Aorta (tissue), 5 donors: ENCODE results near the gene USP3. TPM values are rescaled to one million over a fixed set of nuclear protein-coding genes. Genes with fewer than 3 reads are reported as not detected.

ENCODE experiments used
- ATAC-seq: fragments of 200-7000 bp; cut with Tn5 transposase; one replicate; pipeline ENCODE4 v1.9.1; 2022; ENCODE audit warnings: moderate library complexity; ENCODE audit not compliant: low FRiP score
- DNase-seq, 2 donors: peaks; one replicate each; pipeline ENCODE4 v3.0.0-alpha.2; 2020
- H3K27ac ChIP-seq, 2 donors: one replicate each; pipeline ENCODE4 v1.5.1; 2013; ENCODE audit warnings: low read length in 2 of 2, mild to moderate bottlenecking in 2 of 2, moderate library complexity in 2 of 2, control low read depth in 1 of 2, inconsistent platforms in 1 of 2, low read depth in 1 of 2
- H3K27me3 ChIP-seq, 2 donors: one replicate each; pipeline ENCODE4 v1.6.1; 2013; ENCODE audit warnings: control low read depth in 1 of 2, low read length in 1 of 2, mild to moderate bottlenecking in 1 of 2, moderate library complexity in 1 of 2; ENCODE audit not compliant: insufficient read depth in 2 of 2, control insufficient read depth in 1 of 2
- H3K36me3 ChIP-seq, 2 donors: one replicate each; pipeline ENCODE4 v1.6.1; 2013; ENCODE audit warnings: control low read depth in 1 of 2, low read length in 1 of 2, mild to moderate bottlenecking in 1 of 2; ENCODE audit not compliant: insufficient read depth in 2 of 2, control insufficient read depth in 1 of 2
- H3K4me1 ChIP-seq, 2 donors: one replicate each; pipeline ENCODE4 v1.6.1; 2013; ENCODE audit warnings: low read length in 2 of 2, control low read depth in 1 of 2, mild to moderate bottlenecking in 1 of 2, moderate library complexity in 1 of 2; ENCODE audit not compliant: insufficient read depth in 2 of 2, control insufficient read depth in 1 of 2
- H3K4me3 ChIP-seq, 2 donors: one replicate each; pipeline ENCODE4 v1.5.1; 2013; ENCODE audit warnings: low read length in 2 of 2, control low read depth in 1 of 2, mild to moderate bottlenecking in 1 of 2
- H3K9me3 ChIP-seq: one replicate; pipeline ENCODE4 v1.6.1; 2013; ENCODE audit warnings: mild to moderate bottlenecking, low read length; ENCODE audit not compliant: control insufficient read depth
- WGBS, 2 donors: extraction: QIAGEN DNeasy Blood & Tissue Kit; methylation state at CpG; one replicate each; pipeline ENCODE4 v1.1.7; 2013; 5-methylcytosine and 5-hydroxymethylcytosine counted together
- intact Hi-C, 2 donors: fragments of 100-400 bp; cut with DNase I; formaldehyde crosslinking; loops; one replicate each; pipeline versions ENCODE4 v1.14.2 to v1.15.0; 2022
- polyA plus RNA-seq, 2 donors: library from polyadenylated mRNA; stranded (reverse); fragments of 200-250 nt; gene quantifications; one replicate each; pipeline ENCODE4 v1.2.3, GENCODE V29; 2013
- total RNA-seq, 2 donors: library from RNA; stranded (reverse); fragmentation: NEBNext Ultra II Directional; extraction: Animal tissue kit (Norgen Biotek cat#: 25700); gene quantifications; one replicate each; pipeline ENCODE4 v1.2.1, GENCODE V29; 2021
- donor health status: healthy with polysubstance abuse.
- donor health status: Bipolar disorder and iron deficiency.
- donor health status: DM: no; HTN: no; CAD: no.
- donor health status: DM: no; HTN: no; CAD: no.
- donor health status: DM: yes; HTN: yes; CAD: no.

The USP3 gene
- total and polyA plus RNA-seq, 4 donors = 16.3 to 60.0 (median 37.9) TPM

DNA sequence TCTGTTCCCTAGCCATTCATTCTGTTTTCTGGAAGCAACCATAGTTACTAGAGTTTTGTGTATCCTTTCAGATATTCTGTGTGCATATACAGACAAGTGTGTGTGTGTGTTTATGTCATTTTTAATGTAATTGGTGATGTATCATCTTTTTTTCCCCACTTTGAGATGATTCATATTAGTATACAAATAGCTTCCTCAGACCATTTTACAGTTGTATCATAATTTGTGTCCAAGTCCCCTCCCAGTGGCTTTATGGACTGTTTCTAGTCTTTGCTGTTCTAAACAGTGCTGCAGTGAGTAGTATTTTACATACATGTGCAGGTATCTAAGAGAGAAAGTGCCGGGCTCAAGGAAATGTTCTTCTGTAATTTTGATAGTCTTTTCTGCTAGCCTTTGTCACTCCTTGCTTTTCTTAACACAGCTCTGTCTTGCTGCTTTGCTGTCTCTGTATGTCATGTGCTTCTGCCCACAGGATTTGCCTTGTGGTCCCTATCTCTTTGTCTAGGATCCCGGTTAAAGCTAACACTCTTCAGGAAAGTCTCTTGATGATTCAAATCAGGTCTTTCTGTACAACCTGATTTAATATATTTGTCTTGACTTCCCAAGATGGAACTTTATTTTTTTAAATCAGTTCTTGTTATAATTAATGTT, 61.3 kb downstream of the USP3 start:
- 80 to 88% methylated on average over 2 of the region's 2 CpGs for WGBS, 2 donors
- H3K9me3 ChIP-seq = no peaks in the 10 kb centered on the region
- DNase-seq (no peak), ATAC-seq (no peak)
- H3K4me3 ChIP-seq = no peak overlapping the region
- H3K27me3 ChIP-seq = no peaks in the 10 kb centered on the region
- H3K27ac ChIP-seq = no peak overlapping the region
- no peaks in the 10 kb centered on the region for H3K4me1 ChIP-seq
- peaks cover 0 to 3% of the 10 kb centered on the region in 2 donors for H3K36me3 ChIP-seq
- intact Hi-C loops = no loop called here

DNA sequence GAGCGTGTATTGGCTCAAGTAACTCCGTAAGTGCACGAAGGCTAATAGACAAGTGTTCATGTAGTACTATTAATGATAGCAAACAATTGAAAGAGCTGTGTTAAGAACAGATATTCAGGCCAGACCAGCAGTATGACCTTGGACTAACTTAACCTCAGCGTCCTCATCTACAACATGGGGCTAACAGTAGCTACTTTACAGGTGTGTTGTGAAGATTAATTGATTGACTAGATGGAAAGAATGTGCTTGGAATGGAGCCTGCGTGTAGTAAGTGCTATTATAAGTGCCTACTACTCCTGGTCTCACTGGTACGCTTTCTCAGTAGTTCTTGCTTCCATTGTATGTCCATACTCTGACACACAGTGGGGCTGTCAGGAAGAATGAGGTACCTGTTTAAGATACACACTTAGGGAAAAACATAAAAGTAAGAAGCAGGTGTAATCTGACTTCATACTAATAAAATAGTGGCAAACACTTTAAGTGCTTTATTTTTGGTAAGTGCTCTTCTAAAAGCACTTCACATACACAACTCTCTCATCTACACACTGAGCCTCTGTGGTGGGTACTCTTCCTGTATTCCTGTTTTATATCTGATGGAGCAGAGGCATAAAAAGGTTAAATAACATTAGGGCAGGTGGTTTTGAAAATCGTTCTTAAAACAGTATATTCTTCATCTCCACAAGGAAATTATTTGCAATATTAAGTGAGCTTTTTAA, 68.5 kb downstream of the USP3 start:
- Histone ChIP-seq H3K4me1 (no peaks in the 10 kb centered on the region), H3K36me3 (peaks cover 0 to 1% of the 10 kb centered on the region in 2 donors), H3K4me3 (no peak overlapping the region), H3K27ac (no peak overlapping the region), H3K27me3 (no peaks in the 10 kb centered on the region), H3K9me3 (no peaks in the 10 kb centered on the region)
- ATAC-seq (no peak), DNase-seq (no peak)
- WGBS, 2 donors = 85 to 89% methylated on average over 7 of the region's 7 CpGs
- intact Hi-C loops = no loop called here

DNA sequence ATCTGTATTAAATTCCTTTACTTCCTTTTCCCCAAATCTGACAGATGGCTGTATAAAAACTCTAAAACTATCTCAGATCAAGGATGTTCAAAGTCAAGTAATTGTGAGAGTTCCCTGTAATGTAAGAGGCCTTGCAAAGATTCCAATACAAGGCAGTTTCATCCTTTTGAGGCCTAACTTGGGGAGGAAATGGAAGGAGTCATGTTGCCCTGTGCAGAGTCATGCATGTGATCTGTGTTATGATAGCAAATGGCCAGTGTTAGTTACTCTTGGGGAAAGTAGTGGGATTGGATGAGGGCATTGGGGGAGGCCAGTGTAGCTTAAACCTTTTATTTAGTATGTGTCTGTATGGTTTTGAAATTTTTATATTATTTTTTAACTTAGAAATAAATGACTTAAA, 69.1 kb downstream of the USP3 start:
- intact Hi-C loops = no loop called here
- Histone ChIP-seq H3K27me3 (no peaks in the 10 kb centered on the region), H3K4me3 (no peak overlapping the region), H3K9me3 (no peaks in the 10 kb centered on the region), H3K36me3 (peaks cover 0 to 1% of the 10 kb centered on the region in 2 donors), H3K27ac (no peak overlapping the region), H3K4me1 (no peaks in the 10 kb centered on the region)
- DNase-seq = no peak
- ATAC-seq = no peak

DNA sequence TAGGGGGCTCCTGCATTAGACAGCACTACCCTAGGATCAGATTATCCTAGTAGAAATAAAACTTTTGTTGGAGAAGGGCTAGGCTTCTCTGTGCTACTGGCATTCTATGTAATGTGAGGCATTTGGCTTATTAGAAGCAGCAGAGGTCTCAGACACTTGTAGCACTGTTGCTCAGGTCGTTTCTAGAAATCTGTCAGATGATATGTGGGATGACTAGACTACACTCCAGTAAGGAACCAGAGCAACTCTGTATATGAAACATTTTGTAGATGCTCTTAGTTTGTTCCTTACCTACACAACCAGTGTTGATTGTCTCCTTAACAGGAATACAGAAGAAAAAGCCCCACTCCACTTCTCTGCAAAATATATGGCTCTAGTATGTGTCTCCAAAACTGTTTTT, 70.9 kb downstream of the USP3 start:
- Histone ChIP-seq H3K4me3 (no peak overlapping the region), H3K27ac (no peak overlapping the region), H3K4me1 (no peaks in the 10 kb centered on the region), H3K9me3 (no peaks in the 10 kb centered on the region), H3K27me3 (no peaks in the 10 kb centered on the region), H3K36me3 (peaks cover 0 to 1% of the 10 kb centered on the region in 2 donors)
- no peak for DNase-seq
- intact Hi-C loops = no loop called here
- no peak for ATAC-seq
- WGBS, 2 donors = 38 to 48% methylated on average over 1 of the region's 1 CpG

DNA sequence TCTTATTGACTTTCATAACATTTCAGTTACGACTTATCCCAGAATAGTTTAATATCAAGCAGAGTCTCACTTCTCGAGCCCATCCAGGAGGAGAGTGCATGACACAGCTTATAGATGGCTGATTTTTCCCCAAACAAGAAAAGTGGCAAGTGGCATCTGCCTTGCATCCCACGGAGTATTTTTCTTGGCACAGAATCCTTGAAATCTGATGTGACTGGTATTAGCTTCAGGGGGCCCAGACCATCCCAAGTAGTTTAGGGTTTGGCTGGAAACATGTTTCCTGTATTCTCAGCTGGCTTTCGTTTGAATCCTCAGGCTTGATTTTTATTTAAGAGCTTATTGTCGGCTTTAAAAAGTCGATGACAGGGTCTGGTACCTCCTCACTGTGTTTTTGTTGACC, 72.0 kb downstream of the USP3 start:
- Histone ChIP-seq H3K36me3 (peaks cover 0 to 1% of the 10 kb centered on the region in 2 donors), H3K27me3 (no peaks in the 10 kb centered on the region), H3K4me3 (no peak overlapping the region), H3K9me3 (no peaks in the 10 kb centered on the region), H3K4me1 (no peaks in the 10 kb centered on the region), H3K27ac (no peak overlapping the region)
- 48 to 50% methylated on average over 6 of the region's 6 CpGs for WGBS, 2 donors
- no peak for DNase-seq
- intact Hi-C loops = no loop called here
- no peak for ATAC-seq

DNA sequence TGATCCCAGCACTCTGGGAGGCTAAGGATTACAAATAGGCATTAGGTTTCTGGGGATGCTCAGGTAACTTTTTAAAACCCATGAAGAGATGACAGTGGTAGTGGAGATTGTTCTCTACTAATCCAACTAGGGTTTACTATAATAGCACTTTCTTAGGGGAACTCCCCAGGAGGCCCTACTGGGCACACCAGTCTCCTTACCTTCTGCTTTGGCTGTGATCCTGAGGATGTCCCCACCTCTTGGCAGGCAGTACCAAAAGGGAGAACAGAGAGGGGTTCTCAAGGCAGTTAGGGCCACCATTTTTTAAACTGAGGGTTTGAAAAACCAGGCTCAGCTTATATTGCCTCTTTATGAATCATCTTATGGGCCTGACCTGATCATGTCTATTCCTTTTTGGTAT, 77.8 kb downstream of the USP3 start:
- no peaks in the 10 kb centered on the region for H3K36me3 ChIP-seq
- H3K4me3 ChIP-seq = no peak overlapping the region
- DNase-seq (no peak), ATAC-seq (no peak)
- H3K27ac ChIP-seq = no peak overlapping the region
- H3K27me3 ChIP-seq = no peaks in the 10 kb centered on the region
- no peaks in the 10 kb centered on the region for H3K4me1 ChIP-seq
- H3K9me3 ChIP-seq = no peaks in the 10 kb centered on the region
- intact Hi-C loops = no loop called here

DNA sequence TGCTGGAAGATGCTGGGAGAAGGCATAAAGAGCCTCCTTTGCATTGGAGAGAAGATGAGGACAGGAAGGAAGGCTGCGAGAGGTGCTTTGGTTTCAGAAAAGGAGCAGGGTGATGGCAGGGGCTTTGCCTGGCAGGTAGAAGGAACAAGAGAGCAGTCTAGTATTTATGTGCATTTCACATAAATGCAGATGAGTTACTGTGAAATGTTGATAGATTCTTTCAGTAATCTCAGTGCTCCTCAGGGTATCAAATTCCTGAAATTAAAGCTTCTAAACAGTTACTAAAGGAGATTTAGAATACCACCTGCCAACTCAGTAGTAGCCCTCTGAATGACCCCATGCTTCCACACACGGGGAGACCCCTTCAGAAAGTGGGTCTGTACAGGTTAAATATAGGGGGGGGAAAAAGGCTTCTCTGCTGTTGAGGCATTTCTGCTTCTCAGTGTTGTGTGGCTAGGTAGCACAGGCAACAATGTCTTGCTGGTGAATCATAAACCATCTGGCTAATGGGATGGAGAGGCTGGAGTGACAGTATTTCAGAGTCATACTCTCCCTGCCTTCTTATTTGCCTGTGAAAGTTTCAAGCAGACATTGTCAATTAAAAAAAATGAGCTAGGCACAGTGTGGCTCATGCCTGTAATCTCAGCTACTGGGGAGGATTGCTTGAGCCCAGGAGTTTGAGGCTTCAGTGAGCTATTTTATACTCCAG, 78.5 kb downstream of the USP3 start:
- ATAC-seq (no peak), DNase-seq (no peak)
- Histone ChIP-seq H3K4me3 (no peak overlapping the region), H3K27me3 (no peaks in the 10 kb centered on the region), H3K4me1 (no peaks in the 10 kb centered on the region), H3K36me3 (no peaks in the 10 kb centered on the region), H3K27ac (peak overlapping the region in 1 of 2 donors; percentile 51), H3K9me3 (no peaks in the 10 kb centered on the region)
- intact Hi-C loops = no loop called here
- 83 to 84% methylated on average over 2 of the region's 2 CpGs for WGBS, 2 donors

DNA sequence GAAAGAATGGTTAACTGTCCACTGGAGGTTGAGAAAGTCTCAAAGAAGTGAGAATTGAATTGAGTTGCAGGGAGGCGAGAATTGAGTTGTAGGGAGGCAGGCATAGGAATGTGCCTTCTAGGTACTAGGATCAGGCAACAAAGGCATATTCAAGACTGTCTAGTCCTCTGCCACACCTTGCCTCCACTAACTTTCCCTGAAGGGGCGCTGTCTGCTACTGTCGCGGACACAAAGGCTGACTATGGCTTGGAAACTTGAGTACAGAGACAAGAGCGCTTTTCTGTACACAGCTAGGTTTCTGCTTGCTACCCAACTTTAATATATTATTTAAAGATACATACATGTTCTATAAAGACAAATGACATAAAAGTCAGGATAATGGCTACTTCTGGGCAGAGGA, 82.4 kb downstream of the USP3 start:
- H3K4me3 ChIP-seq = no peak overlapping the region
- H3K27me3 ChIP-seq = no peaks in the 10 kb centered on the region
- no peak overlapping the region for H3K27ac ChIP-seq
- intact Hi-C loops = no loop called here
- 94 to 95% methylated on average over 5 of the region's 5 CpGs for WGBS, 2 donors
- no peaks in the 10 kb centered on the region for H3K4me1 ChIP-seq
- H3K36me3 ChIP-seq = peaks cover 2 to 4% of the 10 kb centered on the region in 2 donors
- ATAC-seq = no peak
- DNase-seq = no peak
- no peaks in the 10 kb centered on the region for H3K9me3 ChIP-seq

DNA sequence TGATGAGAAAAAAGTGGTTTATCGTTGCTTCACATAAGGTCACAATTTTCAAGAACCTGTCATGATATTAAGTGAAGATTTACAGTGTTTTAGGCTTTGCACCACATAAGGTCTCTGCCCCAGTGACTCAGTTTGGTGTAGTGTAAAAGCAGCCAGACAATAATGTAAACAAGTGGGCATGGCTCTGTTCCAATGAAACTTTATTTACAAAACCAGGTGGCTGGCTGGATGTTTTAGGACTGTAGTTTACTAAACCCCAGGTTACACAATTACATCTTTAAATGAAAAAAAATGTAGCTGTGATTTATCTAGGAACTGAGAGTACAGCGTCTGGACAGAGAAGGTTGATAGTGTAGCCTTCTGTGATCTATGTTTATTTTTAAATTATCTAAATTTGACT, 83.1 kb downstream of the USP3 start:
- WGBS, 2 donors = 62 to 68% methylated on average over 2 of the region's 2 CpGs
- Histone ChIP-seq H3K4me3 (no peak overlapping the region), H3K4me1 (no peaks in the 10 kb centered on the region), H3K27ac (no peak overlapping the region), H3K27me3 (no peaks in the 10 kb centered on the region), H3K36me3 (peaks cover 4 to 5% of the 10 kb centered on the region in 2 donors), H3K9me3 (no peaks in the 10 kb centered on the region)
- DNase-seq (no peak), ATAC-seq (no peak)
- intact Hi-C loops = no loop called here
